Muscle of leg (tissue), 16 donors: Measurements from ENCODE around the gene RNF20. TPM values are rescaled to one million over a fixed set of nuclear protein-coding genes. Genes with fewer than 3 reads are reported as not detected.

ENCODE experiments used
- DNase-seq: peaks from one replicate; pipeline ENCODE4 v3.0.0; 2013
- H3K27ac ChIP-seq: one replicate; pipeline ENCODE4 v1.5.1; 2013; ENCODE audit warnings: mild to moderate bottlenecking, low read length, control low read depth
- H3K27me3 ChIP-seq: one replicate; pipeline ENCODE4 v1.6.1; 2013; ENCODE audit warnings: low read length; ENCODE audit not compliant: control insufficient read depth, insufficient read depth
- H3K36me3 ChIP-seq: one replicate; pipeline ENCODE4 v1.6.1; 2013; ENCODE audit warnings: low read length; ENCODE audit not compliant: control insufficient read depth, insufficient read depth
- H3K4me1 ChIP-seq: one replicate; pipeline ENCODE4 v1.6.1; 2013; ENCODE audit warnings: low read length; ENCODE audit not compliant: control insufficient read depth, insufficient read depth
- H3K4me3 ChIP-seq: one replicate; pipeline ENCODE4 v1.5.1; 2013; ENCODE audit warnings: low read length, control low read depth
- H3K9me3 ChIP-seq: replicated peaks from 2 replicates; pipeline ENCODE4 v1.6.1; 2013; ENCODE audit warnings: low read depth, low read length; ENCODE audit not compliant: control insufficient read depth
- WGBS: methylation state at CpG from one replicate; pipeline ENCODE4 v1.1.5; 2013; ENCODE audit warnings: missing lambda C conversion rate; ENCODE audit not compliant: insufficient coverage; 5-methylcytosine and 5-hydroxymethylcytosine counted together
- long read RNA-seq, 11 donors: transcript quantifications; one replicate each; lab custom pipeline, GENCODE V29; 2026
- polyA plus RNA-seq, 8 donors: library from polyadenylated mRNA; unstranded; fragments of 120-200 nt; gene quantifications; one replicate each; pipeline versions ENCODE4 v1.2.1 to v1.2.3, GENCODE V29; 2013; ENCODE audit warnings: inconsistent platforms in 1 of 8, low replicate concordance in 1 of 8; ENCODE audit not compliant: insufficient read length in 8 of 8, insufficient read depth in 1 of 8
- total RNA-seq: library from RNA; stranded (reverse); fragments of 120-200 nt; gene quantifications from one replicate; pipeline ENCODE4 v1.2.4, GENCODE V29; 2013

RNF20 gene
- 24.5 TPM for total RNA-seq
- 10 to 100 TPM; 29.2 to 43.0 (median 37.1) TPM for polyA plus RNA-seq
- long read RNA-seq, donor 1, partial matches to known transcripts, result 0 of 1 reads
- long read RNA-seq, donor 1, other reads (novel, unspliced or antisense), result 0 of 1 reads
- long read RNA-seq, donor 2, result 0 reads
- long read RNA-seq, donor 3, partial matches to known transcripts, result 23 of 25 reads
- long read RNA-seq, donor 3, other reads (novel, unspliced or antisense), result 0 of 25 reads
- long read RNA-seq, donor 4, result 0 reads
- long read RNA-seq, donor 5, partial matches to known transcripts, result 33 of 39 reads
- long read RNA-seq, donor 5, other reads (novel, unspliced or antisense), result 0 of 39 reads
- long read RNA-seq, donor 6, partial matches to known transcripts, result 22 of 22 reads
- long read RNA-seq, donor 6, other reads (novel, unspliced or antisense), result 0 of 22 reads
- long read RNA-seq, donor 7, partial matches to known transcripts, result 12 of 15 reads
- long read RNA-seq, donor 7, other reads (novel, unspliced or antisense), result 0 of 15 reads
- long read RNA-seq, donor 8, partial matches to known transcripts, result 0 of 1 reads
- long read RNA-seq, donor 8, other reads (novel, unspliced or antisense), result 0 of 1 reads
- long read RNA-seq, donor 9, partial matches to known transcripts, result 14 of 15 reads
- long read RNA-seq, donor 9, other reads (novel, unspliced or antisense), result 0 of 15 reads
- long read RNA-seq, donor 10, partial matches to known transcripts, result 14 of 14 reads
- long read RNA-seq, donor 10, other reads (novel, unspliced or antisense), result 0 of 14 reads
- long read RNA-seq, donor 11, partial matches to known transcripts, result 8 of 9 reads
- long read RNA-seq, donor 11, other reads (novel, unspliced or antisense), result 0 of 9 reads

- Histone ChIP-seq H3K27me3 (no peaks in the 10 kb centered on the region), H3K4me3 (peak within 1 kb of the TSS; percentile 94), H3K36me3 (peaks cover 14% of the 10 kb centered on the region), H3K9me3 (no peaks in the 10 kb centered on the region), H3K27ac (peak within 1 kb of the TSS; percentile 84), H3K4me1 (peaks cover 6% of the 10 kb centered on the region)
- WGBS, result under 1% methylated on average over 41 of the region's 45 CpGs
- DNase-seq, result peak; percentile 100
Measured at GRCh38 chr9:101533334-101534204, at the start of gene RNF20. Gene RNF20, plus strand, starts transcription at chr9:101533853. Its CDS starts 1,571 bp downstream, at chr9:101535424.

- H3K4me1 ChIP-seq, result peaks cover 4% of the 10 kb centered on the region
Measured at GRCh38 chr9:101484046-101484445, 49.6 kb upstream of the RNF20 start.

GRCh38 chr9:101485924-101486692 is 47.5 kb upstream of the RNF20 start:
- Histone ChIP-seq H3K36me3 (no peaks in the 10 kb centered on the region), H3K27me3 (peaks cover 11% of the 10 kb centered on the region), H3K4me3 (peak overlapping the region; percentile 60), H3K4me1 (peaks cover 4% of the 10 kb centered on the region), H3K27ac (peak overlapping the region; percentile 76), H3K9me3 (no peaks in the 10 kb centered on the region)
- peak; percentile 34 for DNase-seq
- under 1% methylated on average over 56 of the region's 61 CpGs for WGBS

More at GRCh38 chr9:101484046-101484445, 49.6 kb upstream of the RNF20 start:
- no peak overlapping the region for H3K27ac ChIP-seq
- WGBS, result no CpG with 5 or more reads among the region's 1 CpG
- H3K36me3 ChIP-seq, result no peaks in the 10 kb centered on the region
- peaks cover 11% of the 10 kb centered on the region for H3K27me3 ChIP-seq
- H3K4me3 ChIP-seq, result no peak overlapping the region
- no peak for DNase-seq
- H3K9me3 ChIP-seq, result no peaks in the 10 kb centered on the region

GRCh38 chr9:101486693-101487442 is 46.8 kb upstream of the RNF20 start:
- Histone ChIP-seq H3K9me3 (no peaks in the 10 kb centered on the region), H3K4me1 (peaks cover 4% of the 10 kb centered on the region), H3K36me3 (no peaks in the 10 kb centered on the region), H3K27ac (peak overlapping the region; percentile 76), H3K4me3 (peak overlapping the region; percentile 60), H3K27me3 (peaks cover 11% of the 10 kb centered on the region)
- WGBS, result under 1% methylated on average over 48 of the region's 53 CpGs
- peak; percentile 52 for DNase-seq

GRCh38 chr9:101487443-101487840 is 46.2 kb upstream of the RNF20 start:
- H3K27ac ChIP-seq, result no peak overlapping the region

GRCh38 chr9:101495810-101496209 is 37.8 kb upstream of the RNF20 start:
- H3K27ac ChIP-seq, result no peak overlapping the region
- H3K27me3 ChIP-seq, result no peaks in the 10 kb centered on the region
- no peaks in the 10 kb centered on the region for H3K36me3 ChIP-seq
- H3K9me3 ChIP-seq, result no peaks in the 10 kb centered on the region
- peak; percentile 16 for DNase-seq
- WGBS, result no CpG with 5 or more reads among the region's 1 CpG
- H3K4me3 ChIP-seq, result no peak overlapping the region
- H3K4me1 ChIP-seq, result no peaks in the 10 kb centered on the region

More at GRCh38 chr9:101487443-101487840, 46.2 kb upstream of the RNF20 start:
- DNase-seq, result no peak
- Histone ChIP-seq H3K36me3 (no peaks in the 10 kb centered on the region), H3K9me3 (no peaks in the 10 kb centered on the region), H3K27me3 (peaks cover 11% of the 10 kb centered on the region), H3K4me1 (peaks cover 4% of the 10 kb centered on the region), H3K4me3 (peak overlapping the region; percentile 60)
- WGBS, result 19% methylated on average over 4 of the region's 9 CpGs

- Histone ChIP-seq H3K4me1 (no peaks in the 10 kb centered on the region), H3K4me3 (no peak overlapping the region), H3K36me3 (no peaks in the 10 kb centered on the region), H3K9me3 (no peaks in the 10 kb centered on the region), H3K27ac (no peak overlapping the region), H3K27me3 (no peaks in the 10 kb centered on the region)
- DNase-seq, result no peak
- WGBS, result no CpG with 5 or more reads among the region's 2 CpGs
Measured at GRCh38 chr9:101498323-101498722, 35.3 kb upstream of the RNF20 start.

- Histone ChIP-seq H3K36me3 (no peaks in the 10 kb centered on the region), H3K4me3 (no peak overlapping the region), H3K27me3 (no peaks in the 10 kb centered on the region), H3K27ac (no peak overlapping the region), H3K9me3 (no peaks in the 10 kb centered on the region), H3K4me1 (no peaks in the 10 kb centered on the region)
- DNase-seq, result no peak
Measured at GRCh38 chr9:101504188-101504587, 29.5 kb upstream of the RNF20 start.
